SK-N-SH (cell line): Measurements from ENCODE around the gene SHROOM1.

Experiments used
- EZH2phosphoT487 ChIP-seq: fragments of 200-600 bp; sonication (generic); IDR thresholded peaks from 2 replicates; pipeline ENCODE4 v1.6.1; 2017; ENCODE audit warnings: low read depth, mixed run types, mild to moderate bottlenecking, antibody characterized with exemption, moderate library complexity, borderline replicate concordance
- MAX ChIP-seq: IDR thresholded peaks from 2 replicates; pipeline ENCODE4 v1.4.0; 2012; ENCODE audit warnings: low read depth

- TF ChIP-seq MAX (no peak), EZH2phosphoT487 (no peak)
Measured at GRCh38 chr5:132785864-132786263, 44.6 kb downstream of the SHROOM1 start.
